Glutamatergic neuron (in vitro differentiated cells): Measurements from ENCODE around the gene SNU13. TPM values are rescaled to one million over a fixed set of nuclear protein-coding genes. Genes with fewer than 3 reads are reported as not detected.

Experiments
- DNase-seq: peaks from one replicate; pipeline ENCODE4 v3.0.0; 2022
- H3K27ac Mint-ChIP-seq: one replicate; pipeline ENCODE4 v1.8.0; 2020; ENCODE audit warnings: mild to moderate bottlenecking, mixed read lengths, inconsistent platforms; ENCODE audit not compliant: unreplicated experiment
- H3K27me3 Mint-ChIP-seq: one replicate; pipeline ENCODE4 v1.8.0; 2020; ENCODE audit warnings: mild to moderate bottlenecking, moderate library complexity, mixed read lengths, inconsistent platforms; ENCODE audit not compliant: unreplicated experiment
- H3K36me3 Mint-ChIP-seq: one replicate; pipeline ENCODE4 v1.8.0; 2020; ENCODE audit warnings: mild to moderate bottlenecking, mixed read lengths, inconsistent platforms; ENCODE audit not compliant: unreplicated experiment
- H3K4me1 Mint-ChIP-seq: one replicate; pipeline ENCODE4 v1.8.0; 2020; ENCODE audit warnings: mild to moderate bottlenecking, low read depth, mixed read lengths, inconsistent platforms; ENCODE audit not compliant: unreplicated experiment
- H3K4me3 Mint-ChIP-seq: one replicate; pipeline ENCODE4 v1.8.0; 2020; ENCODE audit warnings: mild to moderate bottlenecking, mixed read lengths, inconsistent platforms; ENCODE audit not compliant: unreplicated experiment
- H3K9me3 Mint-ChIP-seq: one replicate; pipeline ENCODE4 v1.8.0; 2020; ENCODE audit warnings: mild to moderate bottlenecking, moderate library complexity, mixed read lengths, inconsistent platforms; ENCODE audit not compliant: unreplicated experiment
- CTCF ChIP-seq: fragments of 200-600 bp; sonication (generic); IDR thresholded peaks from one replicate; pipeline ENCODE4 v1.5.0; 2021; ENCODE audit not compliant: partially characterized antibody, unreplicated experiment
- total RNA-seq: library from RNA; stranded (reverse); fragmentation: NEBNext Ultra II Directional; extraction: Animal tissue kit (Norgen Biotek cat#: 25700); gene quantifications from one replicate; pipeline ENCODE4 v1.2.1, GENCODE V29; 2021; ENCODE audit not compliant: unreplicated experiment

SNU13 gene
- total RNA-seq, 1 donor from 2014 or later: 93.5 TPM

- Mint-ChIP-seq H3K4me3 (no peak overlapping the region), H3K4me1 (no peaks in the 10 kb centered on the region), H3K27me3 (no peaks in the 10 kb centered on the region), H3K27ac (no peak overlapping the region), H3K36me3 (no peaks in the 10 kb centered on the region), H3K9me3 (no peaks in the 10 kb centered on the region)
- DNase-seq: no peak
- TF ChIP-seq CTCF: no peak
Observed at GRCh38 chr22:41657709-41658108, 31.0 kb downstream of the SNU13 start.

GRCh38 chr22:41656556-41656955 lies 32.1 kb downstream of the SNU13 start:
- Mint-ChIP-seq H3K27ac (no peak overlapping the region), H3K4me3 (no peak overlapping the region), H3K9me3 (no peaks in the 10 kb centered on the region), H3K27me3 (no peaks in the 10 kb centered on the region), H3K36me3 (no peaks in the 10 kb centered on the region), H3K4me1 (no peaks in the 10 kb centered on the region)
- no peak for DNase-seq
- TF ChIP-seq CTCF: no peak

GRCh38 chr22:41654322-41654721 lies 34.3 kb downstream of the SNU13 start:
- no peaks in the 10 kb centered on the region for H3K27me3 Mint-ChIP-seq
- no peak for DNase-seq

GRCh38 chr22:41650821-41651220 lies 37.8 kb downstream of the SNU13 start:
- H3K27me3 Mint-ChIP-seq: no peaks in the 10 kb centered on the region
- no peak overlapping the region for H3K4me3 Mint-ChIP-seq
- H3K36me3 Mint-ChIP-seq: no peaks in the 10 kb centered on the region
- DNase-seq: no peak
- TF ChIP-seq CTCF: no peak
- H3K4me1 Mint-ChIP-seq: no peaks in the 10 kb centered on the region
- no peaks in the 10 kb centered on the region for H3K9me3 Mint-ChIP-seq
- no peak overlapping the region for H3K27ac Mint-ChIP-seq

More at GRCh38 chr22:41654322-41654721, 34.3 kb downstream of the SNU13 start:
- Mint-ChIP-seq H3K9me3 (no peaks in the 10 kb centered on the region), H3K4me3 (no peak overlapping the region), H3K4me1 (no peaks in the 10 kb centered on the region), H3K36me3 (no peaks in the 10 kb centered on the region), H3K27ac (no peak overlapping the region)
- no peak for TF ChIP-seq CTCF

GRCh38 chr22:41650229-41650628 lies 38.4 kb downstream of the SNU13 start:
- Mint-ChIP-seq H3K4me3 (no peak overlapping the region), H3K27me3 (no peaks in the 10 kb centered on the region), H3K4me1 (no peaks in the 10 kb centered on the region), H3K27ac (no peak overlapping the region), H3K9me3 (no peaks in the 10 kb centered on the region), H3K36me3 (no peaks in the 10 kb centered on the region)
- DNase-seq: no peak
- no peak for TF ChIP-seq CTCF
